Ovary (tissue), 3 donors: Measurements from ENCODE around the gene NPHP4.

Experiments
- CTCF ChIP-seq, 3 donors: fragments of 450-650 bp in 2 of 3; fragments of 200-600 bp in 1 of 3; IDR thresholded peaks; one replicate each; pipeline versions ENCODE4 v1.5.1 to v1.8.0; 2016 to 2022; ENCODE audit warnings: antibody characterized with exemption in 3 of 3, mild to moderate bottlenecking in 1 of 3
- EP300 ChIP-seq: sonication (generic); formaldehyde crosslinking; IDR thresholded peaks from one replicate; pipeline ENCODE4 v1.6.1; 2017; ENCODE audit warnings: antibody characterized with exemption
- POLR2A ChIP-seq: fragments of 450-650 bp; IDR thresholded peaks from one replicate; pipeline ENCODE4 v1.6.1; 2017; ENCODE audit warnings: antibody characterized with exemption, mild to moderate bottlenecking, moderate library complexity
- donor health status: DM: no; HTN: no; CAD: no.

DNA sequence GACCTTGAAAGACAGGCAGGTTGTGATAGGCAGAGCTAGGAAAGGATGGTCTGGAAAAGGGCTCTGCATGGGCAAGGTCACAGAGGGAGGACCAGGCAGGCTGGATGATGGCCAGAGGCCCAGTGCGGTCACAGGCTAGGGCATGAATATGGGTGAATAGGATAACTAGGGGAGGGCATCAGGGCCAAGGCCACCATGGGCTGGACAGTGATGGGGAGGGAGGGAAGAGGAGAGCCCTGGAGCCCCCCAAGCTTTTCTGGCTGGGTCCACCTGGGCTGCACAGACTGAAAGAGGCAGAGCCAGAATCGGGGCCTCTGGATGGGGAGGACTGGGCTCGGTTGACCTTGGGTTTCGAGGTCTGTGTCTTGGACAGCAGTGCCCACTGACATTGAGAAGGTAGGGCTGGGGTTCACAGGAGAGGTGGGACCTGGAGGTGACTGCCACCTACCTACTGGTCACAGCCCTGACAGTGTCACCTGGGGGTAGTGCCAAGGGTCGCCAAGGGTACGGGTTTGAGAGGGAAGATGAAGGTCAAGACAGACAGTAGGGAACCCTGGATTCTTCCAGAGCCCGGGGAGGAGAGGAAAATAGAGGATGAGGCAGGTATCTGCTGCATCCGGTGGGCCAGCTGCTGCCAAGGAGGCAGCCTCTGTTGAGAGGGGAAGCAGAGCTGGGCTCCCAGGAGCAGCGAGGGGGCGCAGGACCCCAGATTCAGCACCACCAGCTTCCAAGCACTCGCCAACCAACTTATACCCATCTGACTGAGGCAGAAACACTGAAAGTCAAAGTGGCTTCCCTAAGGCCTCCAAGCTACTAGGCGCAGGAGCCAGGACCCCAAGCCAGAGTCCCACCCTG lies 6.1 kb upstream of the NPHP4 start:
- TF ChIP-seq CTCF (IDR thresholded peaks at IDR 0.05) (no peak), EP300 (no peak), POLR2A (no peak)
